Measurements from ENCODE around the gene GAL3ST1. TPM values are rescaled to one million over a fixed set of nuclear protein-coding genes. Genes with fewer than 3 reads are reported as not detected.

GAL3ST1 gene
- total and polyA plus RNA-seq, 10 of the 15 experiments (the other 5 are each of a cell fraction or from before 2014, with no cell fraction given) = not detected

GRCh38 chr22:30537083-30537731 lies 37.3 kb downstream of the GAL3ST1 start:
- Histone ChIP-seq H3K9ac (ENCODE audit: control insufficient read depth, insufficient read depth, low read length) (no peak overlapping the region), H3K27ac (ENCODE audit: control insufficient read depth, insufficient read depth) (no peak overlapping the region), H3K4me2 (ENCODE audit: control insufficient read depth, insufficient read depth) (no peak overlapping the region), H3K4me1 (ENCODE audit: control insufficient read depth, insufficient read depth, low read length) (peaks cover 3% of the 10 kb centered on the region; the same call in 1 of the 2 replicates), H3K27me3 (replicated peaks in 1 of 2; ENCODE audit: control insufficient read depth in 2 of 2, insufficient read depth in 2 of 2, low read length in 1 of 2) (peaks cover 3 to 4% of the 10 kb centered on the region in 2 experiments; a peak in 3 of 4 replicates), H4K20me1 (ENCODE audit: control insufficient read depth, insufficient read depth) (no peaks in the 10 kb centered on the region), H3K9me3 (replicated peaks; ENCODE audit: control insufficient read depth, insufficient read depth, low read length) (no peaks in the 10 kb centered on the region; the same call in 2 of the 3 replicates), H3K36me3 (ENCODE audit: control insufficient read depth in 2 of 2, insufficient read depth in 2 of 2, low read length in 1 of 2) (no peaks in the 10 kb centered on the region), H2AFZ (ENCODE audit: control insufficient read depth, low read depth, low read length) (no peak overlapping the region), H3K4me3 (no peak overlapping the region), H3K79me2 (ENCODE audit: control insufficient read depth, insufficient read depth, low read length) (no peaks in the 10 kb centered on the region)
- ChIA-PET POLR2A (no interaction called here), CTCF (no interaction called here), RAD21 (ENCODE audit: unreplicated experiment) (interaction anchor here (0.8 kb wide), 1 partner anchor 9 kb away, joined by 3 read pairs; no protein-coding TSS in a partner anchor), SMC1A (ENCODE audit: uncharacterized antibody, unreplicated experiment) (interaction anchor here (1.2 kb wide), 1 partner anchor 52 kb away, joined by 3 read pairs; no protein-coding TSS in a partner anchor)
- no peak for TF ChIP-seq ZBTB4 (CRISPR knock-in tag; IDR thresholded peaks at IDR 0.05)
- no peak for TF ChIP-seq MTA3 (IDR thresholded peaks at IDR 0.05; ENCODE audit: borderline replicate concordance, low read length)
- TF ChIP-seq ZNF592 (IDR thresholded peaks at IDR 0.05) = no peak
- no peak for TF ChIP-seq ZNF687 (IDR thresholded peaks at IDR 0.05)
- no TSS peak for BruUV-seq (replicated peaks)
- FAIRE-seq = no peak
- no peak for DNase-seq (ENCODE audit: low read depth, low spot score)
- 50% methylated on average over 9 of the region's 9 CpGs for WGBS (ENCODE audit: insufficient coverage, insufficient replicate concordance, low lambda C conversion rate, missing lambda C conversion rate)
- intact Hi-C loops (cut with micrococcal nuclease; ENCODE audit: unreplicated experiment) = no loop called here
- ATAC-seq = no peak
- in situ Hi-C loops (cut with MboI) = no loop called here

Measured in GM12878 (cell line).